Urothelium cell line (cell line): ENCODE measurements around the gene CFP.
"Not testable (repeated sequence)": the region's sequence is repeated elsewhere in the genome, so short reads cannot be mapped to it uniquely, and the experiment has no call there.

Source experiments
- DNase-seq: peaks from one replicate; pipeline ENCODE4 v3.0.0; 2011; ENCODE audit warnings: low spot score, mixed read lengths
- FAIRE-seq: peaks from 2 replicates; lab custom pipeline; 2011; peaks lifted over from hg19 to GRCh38; lab: Jason Lieb, UNC

Gene CFP

DNA sequence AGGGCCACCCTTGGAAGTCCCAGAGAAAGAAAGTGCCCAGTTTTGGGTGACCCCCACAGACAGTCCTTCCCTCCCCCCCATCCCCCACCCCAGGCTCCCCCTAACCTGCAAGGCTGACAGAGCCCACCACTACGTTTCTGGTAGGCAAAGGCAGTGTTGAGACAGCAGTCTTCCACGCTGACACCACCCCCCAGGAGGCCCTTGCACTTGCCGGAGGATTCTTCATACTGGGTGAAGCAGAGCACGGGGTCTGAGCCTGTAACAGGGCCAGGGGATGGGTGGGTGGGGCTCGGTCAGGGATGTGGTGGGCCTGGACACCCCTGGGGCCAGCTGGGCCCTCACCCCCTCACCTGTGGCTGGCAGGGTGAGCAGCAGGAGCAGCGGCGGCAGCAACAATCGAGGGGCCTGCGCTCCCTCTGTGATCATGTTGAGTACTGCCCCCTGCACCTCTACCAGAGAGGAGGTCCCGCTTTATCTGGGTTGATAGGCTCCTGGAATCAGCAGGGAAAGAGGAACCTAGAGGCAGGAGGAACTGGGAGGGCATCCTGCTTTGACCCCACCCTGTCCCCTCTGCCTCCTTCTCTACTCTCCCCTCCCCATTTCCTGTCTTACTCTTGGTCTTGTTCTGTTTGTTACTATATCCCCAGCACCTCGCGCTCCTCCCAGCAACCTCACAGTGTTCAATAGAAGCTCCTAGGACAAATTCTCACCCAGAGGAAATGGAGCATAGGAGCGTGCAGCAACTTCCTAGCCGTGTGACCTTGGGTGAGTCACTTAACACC, at the start of gene CFP:
Gene CFP (minus strand): TSS at position 512 of the 782 bp plus-strand sequence. CDS start 86 bp downstream, at position 426.
- no peak for FAIRE-seq

GRCh38 chrX:47675959-47676859, 46.5 kb upstream of the CFP start:
- not testable (repeated sequence) for FAIRE-seq, DNase-seq

More for the DNA sequence above, at the start of gene CFP:
- no peak for DNase-seq

GRCh38 chrX:47674776-47675175, 45.0 kb upstream of the CFP start:
- FAIRE-seq (no peak), DNase-seq (no peak)

DNA sequence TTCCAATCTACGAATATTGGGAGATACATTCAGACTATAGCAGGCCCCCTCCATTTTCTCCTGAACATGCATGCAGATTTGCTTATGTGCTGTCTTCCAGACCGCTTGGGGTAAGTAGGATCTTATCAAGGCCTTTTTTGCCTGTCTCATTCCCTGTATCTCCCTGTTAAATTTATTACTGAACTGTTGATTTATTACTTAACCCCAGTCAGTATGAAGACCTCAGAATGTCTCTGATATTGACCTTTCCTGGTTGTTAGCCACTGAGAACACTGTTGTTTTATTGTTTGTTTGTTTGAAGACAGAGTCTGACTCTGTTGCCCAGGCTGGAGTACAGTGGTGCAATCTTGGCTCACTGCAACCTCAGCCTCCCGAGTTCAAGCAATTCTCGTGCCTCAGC, 36.1 kb upstream of the CFP start:
- not testable (repeated sequence) for FAIRE-seq, DNase-seq

DNA sequence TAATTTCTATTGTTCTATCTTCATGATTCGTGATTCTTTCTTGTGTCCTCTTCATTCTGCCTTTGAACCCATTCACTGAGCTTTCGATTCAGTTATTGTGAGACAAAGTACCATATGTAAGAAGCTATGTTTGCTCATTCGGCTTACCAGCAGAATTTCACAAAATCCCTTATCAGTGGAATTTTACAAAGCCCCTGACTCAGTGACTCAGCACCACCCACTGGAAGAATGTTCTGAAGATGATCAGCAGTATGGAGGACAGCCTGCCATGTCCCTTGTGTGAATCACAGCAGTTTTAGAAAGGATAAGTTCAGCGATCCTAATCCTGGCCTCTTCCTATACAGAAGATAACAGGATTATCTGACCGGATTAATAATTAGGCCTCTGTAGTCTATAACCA, 35.0 kb upstream of the CFP start:
- DNase-seq (no peak), FAIRE-seq (no peak)

DNA sequence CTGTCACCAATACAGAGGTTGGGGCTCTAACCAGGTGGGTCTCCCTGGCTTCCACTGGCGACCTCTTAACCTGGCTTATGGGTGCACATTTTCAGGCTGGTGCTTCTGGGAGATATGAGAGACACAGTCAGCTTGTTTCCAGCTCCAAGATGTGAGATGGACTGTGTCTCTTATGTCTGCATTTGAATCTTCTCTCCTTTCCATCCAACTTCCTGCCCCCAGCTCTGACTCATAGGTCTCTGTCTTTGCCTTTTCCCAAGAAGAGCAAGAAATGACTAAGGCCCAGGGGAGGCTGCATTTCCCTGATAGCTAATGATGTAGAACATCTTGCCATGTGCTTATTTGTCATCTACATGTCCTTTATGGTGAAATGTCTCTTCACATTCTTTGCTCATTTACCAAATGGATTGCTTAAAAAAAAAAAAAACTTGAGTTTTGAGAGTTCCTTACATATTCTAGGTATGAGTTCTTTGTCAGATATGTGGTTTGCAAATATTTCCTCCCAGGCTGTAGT, 32.5 kb upstream of the CFP start:
- no peak for FAIRE-seq
- peak; percentile 34 for DNase-seq

GRCh38 chrX:47661539-47661938, 31.8 kb upstream of the CFP start:
- no peak for FAIRE-seq
- no peak for DNase-seq

- DNase-seq = no peak
- no peak for FAIRE-seq
Observed at GRCh38 chrX:47659421-47659726, 29.6 kb upstream of the CFP start.

GRCh38 chrX:47658684-47659420, 29.1 kb upstream of the CFP start, which contains the start of gene UXT:
TSS of gene UXT (minus strand) at chrX:47659180. CDS start at chrX:47658927, 253 bp downstream.
- FAIRE-seq (peak; percentile 75), DNase-seq (peak; percentile 91)

GRCh38 chrX:47658301-47658683, 28.6 kb upstream of the CFP start:
- FAIRE-seq = no peak
- DNase-seq = no peak

DNA sequence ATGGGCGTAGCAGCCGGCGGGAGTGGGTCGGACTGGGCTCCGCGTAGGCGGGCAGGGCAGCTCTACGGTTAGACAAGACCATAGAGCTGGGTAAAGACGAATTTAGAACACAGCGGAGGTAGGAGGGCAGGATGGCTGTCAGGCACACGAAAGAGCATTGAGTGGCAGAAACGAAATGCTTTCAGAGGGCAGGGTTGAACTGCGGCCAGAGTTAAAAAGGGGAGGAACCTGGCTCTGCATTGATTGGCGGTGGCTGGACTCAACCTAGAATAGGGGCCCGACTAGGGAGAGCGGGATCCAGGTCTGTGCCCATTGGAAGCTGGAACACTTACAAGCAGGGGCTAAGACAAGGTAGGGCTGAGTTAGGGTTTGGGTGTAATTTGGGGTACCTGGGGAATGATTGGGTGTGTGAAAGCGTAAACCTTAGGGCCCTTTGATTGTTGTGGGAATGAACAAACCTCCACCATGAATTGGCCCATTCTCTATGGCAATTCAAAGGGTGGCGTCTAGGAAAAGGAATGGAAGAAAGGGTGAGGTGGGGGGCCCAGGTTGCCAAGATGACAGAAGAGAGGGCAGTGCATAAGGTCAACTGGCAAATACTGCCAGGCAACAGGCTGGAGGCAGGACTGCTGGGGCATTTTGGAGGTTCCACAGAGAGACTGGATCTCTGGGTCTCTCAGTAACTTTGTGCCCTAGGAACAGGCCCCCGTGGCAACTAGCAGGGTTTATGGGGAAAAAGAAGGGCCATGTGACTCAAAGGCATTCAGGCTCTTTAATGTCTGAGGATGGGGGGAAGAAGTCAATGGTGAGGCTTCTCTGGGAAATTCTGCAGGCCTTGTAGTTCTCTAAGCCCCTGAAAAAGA, 21.5 kb upstream of the CFP start:
- no peak for FAIRE-seq
- DNase-seq = no peak

GRCh38 chrX:47650164-47651042, 20.7 kb upstream of the CFP start, which contains the start of gene ELK1:
TSS of gene ELK1 (minus strand) at chrX:47650563. CDS start at chrX:47641441, 9,122 bp downstream.
- DNase-seq (peak; percentile 94), FAIRE-seq (no peak)

GRCh38 chrX:47649781-47650163, 20.0 kb upstream of the CFP start:
- FAIRE-seq = no peak
- DNase-seq = no peak

DNA sequence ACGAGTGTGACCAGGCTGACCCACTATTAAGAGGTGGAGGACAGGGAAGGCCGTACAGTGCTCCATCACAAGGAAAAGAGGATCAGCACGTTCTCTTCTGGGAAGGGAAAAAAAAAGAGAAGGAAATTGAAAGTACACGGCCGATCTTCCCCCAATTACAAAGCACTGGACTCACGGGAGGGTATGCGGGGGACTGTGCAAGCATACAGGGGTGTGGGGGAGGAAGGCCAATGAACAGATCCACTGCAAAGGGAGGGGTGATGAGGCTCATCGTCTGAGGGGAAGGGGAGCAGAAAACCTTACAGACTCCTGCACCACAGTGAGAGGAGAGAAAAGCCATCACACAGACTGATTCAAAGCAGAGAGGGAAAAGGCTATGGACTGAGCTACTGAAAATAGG, 19.5 kb upstream of the CFP start:
- DNase-seq (no peak), FAIRE-seq (no peak)

DNA sequence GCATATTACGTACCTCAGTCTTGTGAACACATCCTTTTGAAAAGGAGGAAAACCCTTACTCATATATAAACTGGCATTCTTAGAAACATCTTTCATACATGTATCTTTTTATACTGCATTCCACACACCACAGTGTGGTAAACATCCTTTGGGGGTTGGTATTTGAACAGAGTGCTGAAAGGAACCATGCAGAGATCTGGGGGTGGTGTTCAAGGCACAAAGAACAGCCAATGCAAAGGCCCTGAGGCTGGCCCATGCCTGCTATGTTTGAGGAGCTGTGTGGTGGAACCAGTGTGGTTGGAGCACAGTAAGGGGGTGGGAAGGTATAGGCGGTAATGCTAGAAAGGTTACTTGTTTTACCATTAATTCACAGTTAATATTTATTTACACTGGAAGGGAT, 18.6 kb upstream of the CFP start:
- no peak for FAIRE-seq

GRCh38 chrX:47646636-47647035, 16.9 kb upstream of the CFP start:
- DNase-seq = no peak
- no peak for FAIRE-seq

More for the DNA sequence above, 18.6 kb upstream of the CFP start:
- DNase-seq = no peak

DNA sequence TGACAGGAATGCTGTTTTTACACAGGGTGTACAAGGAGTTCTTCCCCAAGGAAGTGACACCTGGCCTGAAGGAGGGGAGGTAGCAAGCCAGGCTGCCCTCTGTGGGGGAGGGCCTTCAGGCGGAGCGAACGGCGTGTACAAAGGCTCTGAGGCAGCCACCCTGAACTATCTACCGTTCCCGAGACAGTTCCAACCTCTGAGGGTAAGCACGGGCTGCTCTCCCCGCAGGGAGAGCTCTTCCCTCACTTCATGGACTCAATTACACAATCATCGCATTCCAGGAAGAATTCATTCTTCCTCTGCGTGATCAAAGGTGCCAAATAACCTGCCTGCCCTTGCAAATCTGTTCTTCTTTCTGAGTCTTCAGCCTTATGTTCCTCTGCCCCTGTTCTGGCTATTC, 15.8 kb upstream of the CFP start:
- FAIRE-seq = no peak

GRCh38 chrX:47644557-47645091, 14.9 kb upstream of the CFP start:
- FAIRE-seq (no peak), DNase-seq (no peak)

More for the DNA sequence above, 15.8 kb upstream of the CFP start:
- DNase-seq = no peak

- DNase-seq = no peak
- no peak for FAIRE-seq
Observed at GRCh38 chrX:47643926-47644325, 14.2 kb upstream of the CFP start.
